Measurements from ENCODE around the gene HDAC4.

HDAC4 gene

DNA sequence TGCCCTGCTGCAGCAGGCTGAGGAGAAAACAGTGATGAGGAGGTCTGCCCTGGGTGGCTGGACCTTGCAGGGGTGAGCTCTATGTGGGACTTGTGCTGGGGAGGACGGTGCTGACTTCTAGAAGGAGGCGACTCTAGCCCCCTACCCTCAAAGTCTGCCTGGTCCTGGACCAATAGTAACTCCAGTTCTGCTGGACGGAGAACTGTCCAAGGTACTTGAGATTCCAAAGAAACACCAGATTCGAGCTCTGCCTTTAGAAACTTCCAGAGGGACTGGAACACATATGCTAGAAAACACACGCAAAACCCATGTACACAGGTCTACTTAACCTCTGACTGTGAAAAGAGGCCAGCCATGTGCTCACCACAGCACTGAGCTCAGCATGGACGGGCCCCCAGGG lies 292.4 kb downstream of the HDAC4 start:
- Histone ChIP-seq H3K9me3 (ENCODE audit: insufficient read depth, low read depth, low read length) (no peaks in the 10 kb centered on the region), H3K4me3 (ENCODE audit: low read length) (no peak overlapping the region), H3K4me1 (ENCODE audit: insufficient read depth, low read length) (no peaks in the 10 kb centered on the region), H3K27me3 (ENCODE audit: insufficient read depth, low read length) (no peaks in the 10 kb centered on the region), H3K36me3 (ENCODE audit: insufficient read depth, low read depth, low read length) (peaks cover 28% of the 10 kb centered on the region; the same call in 1 of the 2 replicates), H3K27ac (ENCODE audit: low read length) (no peak overlapping the region), H3K9ac (ENCODE audit: low read depth, low read length) (no peak overlapping the region)

DNA sequence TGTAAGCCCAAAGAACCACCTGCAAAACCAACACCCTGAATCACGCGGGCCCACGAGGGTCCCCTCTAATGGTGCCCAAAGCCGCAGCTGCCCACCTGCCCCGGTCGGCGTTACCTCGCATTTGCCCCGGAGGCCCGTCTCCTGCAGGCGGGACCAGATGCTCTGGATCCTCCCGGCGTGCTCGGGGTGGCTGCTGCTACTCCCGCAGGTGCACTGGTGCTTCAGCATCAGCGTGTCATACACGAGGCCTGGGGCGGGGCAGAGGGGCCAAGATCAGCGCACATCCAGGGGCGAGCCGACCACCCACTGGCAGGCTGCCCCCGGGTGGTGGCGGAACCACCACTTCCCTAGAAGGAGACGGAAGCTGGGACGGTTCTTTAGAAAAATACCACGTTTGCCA lies 292.9 kb downstream of the HDAC4 start:
- no peaks in the 10 kb centered on the region for H3K4me1 ChIP-seq (ENCODE audit: insufficient read depth, low read length)
- H3K27ac ChIP-seq (ENCODE audit: low read length): no peak overlapping the region
- H3K4me3 ChIP-seq (ENCODE audit: low read length): no peak overlapping the region
- no peak overlapping the region for H3K9ac ChIP-seq (ENCODE audit: low read depth, low read length)
- H3K9me3 ChIP-seq (ENCODE audit: insufficient read depth, low read depth, low read length): no peaks in the 10 kb centered on the region
- H3K27me3 ChIP-seq (ENCODE audit: insufficient read depth, low read length): no peaks in the 10 kb centered on the region
- peaks cover 28% of the 10 kb centered on the region; the same call in 1 of the 2 replicates for H3K36me3 ChIP-seq (ENCODE audit: insufficient read depth, low read depth, low read length)

- H3K9me3 ChIP-seq (ENCODE audit: insufficient read depth, low read depth, low read length): no peaks in the 10 kb centered on the region
Observed at GRCh38 chr2:239106966-239107365, 293.9 kb downstream of the HDAC4 start.

DNA sequence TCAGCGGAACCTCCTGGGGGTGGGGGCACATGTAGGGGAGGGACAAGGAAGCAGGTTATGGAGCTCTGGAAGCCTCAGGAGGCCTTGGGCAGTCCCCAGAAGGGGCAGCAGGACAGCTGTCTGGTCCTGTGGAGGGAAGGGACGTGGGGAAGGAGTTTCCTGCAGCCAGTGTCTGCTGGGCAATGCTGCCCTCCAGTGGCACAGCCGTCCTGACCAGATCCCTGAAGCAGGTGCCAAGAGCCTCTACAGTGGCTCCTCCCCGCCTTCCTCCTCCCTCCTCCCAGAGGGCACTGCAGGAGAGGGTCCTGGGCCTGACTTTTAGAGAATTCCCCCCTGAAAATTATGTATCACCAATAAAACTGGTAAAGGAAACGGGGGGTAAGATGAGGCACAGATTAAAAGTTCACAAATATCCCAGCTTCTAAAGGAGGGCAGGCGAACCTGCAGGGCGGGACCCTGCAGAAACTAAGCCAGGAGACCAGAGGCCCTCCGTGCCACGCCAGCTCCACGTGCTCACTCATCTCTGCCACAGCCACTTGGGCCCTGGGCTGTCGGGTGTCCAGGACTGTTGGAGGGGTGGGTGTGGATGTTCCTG lies 294.4 kb downstream of the HDAC4 start:
- no peaks in the 10 kb centered on the region for H3K4me1 ChIP-seq (ENCODE audit: insufficient read depth, low read length)
- no peak overlapping the region for H3K9ac ChIP-seq (ENCODE audit: low read depth, low read length)
- no peaks in the 10 kb centered on the region for H3K27me3 ChIP-seq (ENCODE audit: insufficient read depth, low read length)
- no peaks in the 10 kb centered on the region for H3K9me3 ChIP-seq (ENCODE audit: insufficient read depth, low read depth, low read length)
- H3K4me3 ChIP-seq (ENCODE audit: low read length): no peak overlapping the region
- peaks cover 22% of the 10 kb centered on the region; the same call in 1 of the 2 replicates for H3K36me3 ChIP-seq (ENCODE audit: insufficient read depth, low read depth, low read length)
- no peak overlapping the region for H3K27ac ChIP-seq (ENCODE audit: low read length)

More at GRCh38 chr2:239106966-239107365, 293.9 kb downstream of the HDAC4 start:
- peaks cover 28% of the 10 kb centered on the region; the same call in 1 of the 2 replicates for H3K36me3 ChIP-seq (ENCODE audit: insufficient read depth, low read depth, low read length)
- no peak overlapping the region for H3K27ac ChIP-seq (ENCODE audit: low read length)
- H3K4me3 ChIP-seq (ENCODE audit: low read length): no peak overlapping the region
- no peak overlapping the region for H3K9ac ChIP-seq (ENCODE audit: low read depth, low read length)
- no peaks in the 10 kb centered on the region for H3K4me1 ChIP-seq (ENCODE audit: insufficient read depth, low read length)
- H3K27me3 ChIP-seq (ENCODE audit: insufficient read depth, low read length): no peaks in the 10 kb centered on the region

DNA sequence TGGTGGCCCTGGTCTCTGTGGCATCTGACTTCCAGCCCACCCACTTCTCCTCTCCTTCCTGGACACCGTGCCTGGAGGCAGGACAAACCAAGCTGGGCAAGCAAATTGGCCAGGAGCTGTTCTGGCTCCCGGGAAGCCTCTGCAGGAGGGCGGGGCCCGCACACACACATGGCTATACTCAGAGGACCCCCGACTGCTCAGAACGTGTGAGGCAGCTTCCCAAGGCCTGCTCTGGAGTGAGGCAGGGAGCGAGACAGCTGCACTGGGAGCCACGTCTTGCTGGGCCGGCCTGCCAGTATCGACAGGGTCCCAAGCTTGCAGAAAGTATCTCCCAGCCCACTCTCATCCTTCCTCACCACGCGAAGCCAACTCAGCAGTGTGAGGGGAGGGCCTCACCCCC lies 295.6 kb downstream of the HDAC4 start:
- Histone ChIP-seq H3K36me3 (ENCODE audit: insufficient read depth, low read depth, low read length) (peaks cover 12% of the 10 kb centered on the region; the same call in 1 of the 2 replicates), H3K4me3 (ENCODE audit: low read length) (no peak overlapping the region), H3K4me1 (ENCODE audit: insufficient read depth, low read length) (no peaks in the 10 kb centered on the region), H3K27ac (ENCODE audit: low read length) (no peak overlapping the region), H3K9ac (ENCODE audit: low read depth, low read length) (no peak overlapping the region), H3K9me3 (ENCODE audit: insufficient read depth, low read depth, low read length) (no peaks in the 10 kb centered on the region), H3K27me3 (ENCODE audit: insufficient read depth, low read length) (no peaks in the 10 kb centered on the region)

GRCh38 chr2:239104800-239105199 lies 296.0 kb downstream of the HDAC4 start:
- H3K9ac ChIP-seq (ENCODE audit: low read depth, low read length): no peak overlapping the region
- no peaks in the 10 kb centered on the region for H3K4me1 ChIP-seq (ENCODE audit: insufficient read depth, low read length)
- peaks cover 8% of the 10 kb centered on the region; the same call in 1 of the 2 replicates for H3K36me3 ChIP-seq (ENCODE audit: insufficient read depth, low read depth, low read length)

GRCh38 chr2:239103125-239104098 lies 297.4 kb downstream of the HDAC4 start:
- Histone ChIP-seq H3K27me3 (ENCODE audit: insufficient read depth, low read length) (no peaks in the 10 kb centered on the region), H3K4me3 (ENCODE audit: low read length) (no peak overlapping the region), H3K9me3 (ENCODE audit: insufficient read depth, low read depth, low read length) (no peaks in the 10 kb centered on the region), H3K36me3 (ENCODE audit: insufficient read depth, low read depth, low read length) (no peaks in the 10 kb centered on the region; the same call in 1 of the 2 replicates), H3K9ac (ENCODE audit: low read depth, low read length) (no peak overlapping the region), H3K27ac (ENCODE audit: low read length) (no peak overlapping the region), H3K4me1 (ENCODE audit: insufficient read depth, low read length) (no peaks in the 10 kb centered on the region)

More at GRCh38 chr2:239104800-239105199, 296.0 kb downstream of the HDAC4 start:
- Histone ChIP-seq H3K9me3 (ENCODE audit: insufficient read depth, low read depth, low read length) (no peaks in the 10 kb centered on the region), H3K4me3 (ENCODE audit: low read length) (no peak overlapping the region), H3K27ac (ENCODE audit: low read length) (no peak overlapping the region), H3K27me3 (ENCODE audit: insufficient read depth, low read length) (no peaks in the 10 kb centered on the region)

- Histone ChIP-seq H3K9me3 (ENCODE audit: insufficient read depth, low read depth, low read length) (no peaks in the 10 kb centered on the region), H3K27ac (ENCODE audit: low read length) (no peak overlapping the region), H3K4me1 (ENCODE audit: insufficient read depth, low read length) (no peaks in the 10 kb centered on the region), H3K9ac (ENCODE audit: low read depth, low read length) (no peak overlapping the region), H3K27me3 (ENCODE audit: insufficient read depth, low read length) (no peaks in the 10 kb centered on the region), H3K4me3 (ENCODE audit: low read length) (no peak overlapping the region), H3K36me3 (ENCODE audit: insufficient read depth, low read depth, low read length) (no peaks in the 10 kb centered on the region; the same call in 1 of the 2 replicates)
Observed at GRCh38 chr2:239102266-239102665, 298.6 kb downstream of the HDAC4 start.

GRCh38 chr2:239101807-239102206 lies 299.0 kb downstream of the HDAC4 start:
- no peak overlapping the region for H3K27ac ChIP-seq (ENCODE audit: low read length)
- H3K9me3 ChIP-seq (ENCODE audit: insufficient read depth, low read depth, low read length): no peaks in the 10 kb centered on the region
- no peaks in the 10 kb centered on the region for H3K4me1 ChIP-seq (ENCODE audit: insufficient read depth, low read length)
- H3K36me3 ChIP-seq (ENCODE audit: insufficient read depth, low read depth, low read length): no peaks in the 10 kb centered on the region; the same call in 1 of the 2 replicates
- H3K4me3 ChIP-seq (ENCODE audit: low read length): no peak overlapping the region
- H3K9ac ChIP-seq (ENCODE audit: low read depth, low read length): no peak overlapping the region
- no peaks in the 10 kb centered on the region for H3K27me3 ChIP-seq (ENCODE audit: insufficient read depth, low read length)

- Histone ChIP-seq H3K4me3 (ENCODE audit: low read length) (no peak overlapping the region), H3K9ac (ENCODE audit: low read depth, low read length) (no peak overlapping the region), H3K9me3 (ENCODE audit: insufficient read depth, low read depth, low read length) (no peaks in the 10 kb centered on the region), H3K4me1 (ENCODE audit: insufficient read depth, low read length) (no peaks in the 10 kb centered on the region), H3K36me3 (ENCODE audit: insufficient read depth, low read depth, low read length) (no peaks in the 10 kb centered on the region; the same call in 1 of the 2 replicates), H3K27me3 (ENCODE audit: insufficient read depth, low read length) (no peaks in the 10 kb centered on the region), H3K27ac (ENCODE audit: low read length) (no peak overlapping the region)
Observed at GRCh38 chr2:239101071-239101470, 299.7 kb downstream of the HDAC4 start.

- H3K4me3 ChIP-seq (ENCODE audit: low read length): no peak overlapping the region
- no peaks in the 10 kb centered on the region; the same call in 1 of the 2 replicates for H3K36me3 ChIP-seq (ENCODE audit: insufficient read depth, low read depth, low read length)
- no peaks in the 10 kb centered on the region for H3K4me1 ChIP-seq (ENCODE audit: insufficient read depth, low read length)
- no peak overlapping the region for H3K27ac ChIP-seq (ENCODE audit: low read length)
- H3K9me3 ChIP-seq (ENCODE audit: insufficient read depth, low read depth, low read length): no peaks in the 10 kb centered on the region
- H3K9ac ChIP-seq (ENCODE audit: low read depth, low read length): no peak overlapping the region
- no peaks in the 10 kb centered on the region for H3K27me3 ChIP-seq (ENCODE audit: insufficient read depth, low read length)
Observed at GRCh38 chr2:239099474-239099873, 301.3 kb downstream of the HDAC4 start.

Measured in iPS-20b (cell line).